Mucosa of descending colon (tissue), 3 donors: ENCODE measurements around the gene LTA4H. TPM values are rescaled to one million over a fixed set of nuclear protein-coding genes. Genes with fewer than 3 reads are reported as not detected.

Source experiments
- ATAC-seq: fragments of 200-7000 bp; cut with Tn5 transposase; one replicate; pipeline ENCODE4 v1.9.1; 2020; ENCODE audit warnings: mild to moderate bottlenecking, moderate library complexity
- DNase-seq, 3 donors: peaks; one replicate each; pipeline ENCODE4 v3.0.0-alpha.2; 2020
- H3K36me3 ChIP-seq: fragments of 200-600 bp; one replicate; pipeline ENCODE4 v1.8.0; 2021; ENCODE audit warnings: low read depth, mild to moderate bottlenecking
- H3K4me1 ChIP-seq: fragments of 200-600 bp; one replicate; pipeline ENCODE4 v1.8.0; 2021; ENCODE audit warnings: low read depth, mild to moderate bottlenecking
- H3K4me3 ChIP-seq: fragments of 200-600 bp; one replicate; pipeline ENCODE4 v1.8.0; 2021; ENCODE audit warnings: mild to moderate bottlenecking
- H3K9me3 ChIP-seq: fragments of 200-600 bp; one replicate; pipeline ENCODE4 v1.8.0; 2021; ENCODE audit warnings: mild to moderate bottlenecking
- CTCF ChIP-seq: fragments of 200-600 bp; IDR thresholded peaks from one replicate; pipeline ENCODE4 v1.8.0; 2022; ENCODE audit warnings: antibody characterized with exemption, mild to moderate bottlenecking
- intact Hi-C, 2 donors: fragments of 100-400 bp; cut with DNase I in 1 of 2; cut with micrococcal nuclease in 1 of 2; formaldehyde crosslinking; loops; one replicate each; pipeline versions ENCODE4 v1.11.0 to v1.11.1; 2022; cut with DNase I, micrococcal nuclease
- total RNA-seq, 3 donors: library from RNA; stranded (reverse); fragmentation: NEBNext Ultra II Directional in 2 of 3; extraction: Animal tissue kit (Norgen Biotek cat#: 25700) in 2 of 3; gene quantifications; one replicate each; pipeline versions ENCODE4 v1.2.1 to v1.2.4, GENCODE V29; 2021 to 2023
- donor health status: DM: no; HTN: no; CAD: no; lungs with moderate emphysema.
- donor health status: DM: no; HTN: no; CAD: no.
- donor health status: DM: no; HTN: yes; CAD: no.

The LTA4H gene
- total RNA-seq, 3 donors from 2014 or later, result 52.8 to 68.2 (median 56.9) TPM

- H3K36me3 ChIP-seq, result no peaks in the 10 kb centered on the region
- H3K9me3 ChIP-seq, result no peaks in the 10 kb centered on the region
- DNase-seq (no peak), ATAC-seq (no peak)
- intact Hi-C loops, result no loop called here
- TF ChIP-seq CTCF, result no peak
- H3K4me1 ChIP-seq, result no peaks in the 10 kb centered on the region
- no peak overlapping the region for H3K4me3 ChIP-seq
Measured at GRCh38 chr12:95960241-95960640, 75.1 kb downstream of the LTA4H start.

GRCh38 chr12:95959107-95959506 lies 76.3 kb downstream of the LTA4H start:
- DNase-seq (no peak), ATAC-seq (no peak)
- no peak for TF ChIP-seq CTCF
- H3K36me3 ChIP-seq, result no peaks in the 10 kb centered on the region
- intact Hi-C loops, result no loop called here
- H3K9me3 ChIP-seq, result no peaks in the 10 kb centered on the region
- H3K4me3 ChIP-seq, result no peak overlapping the region
- H3K4me1 ChIP-seq, result no peaks in the 10 kb centered on the region

- Histone ChIP-seq H3K36me3 (no peaks in the 10 kb centered on the region), H3K4me1 (no peaks in the 10 kb centered on the region), H3K9me3 (no peaks in the 10 kb centered on the region), H3K4me3 (no peak overlapping the region)
- intact Hi-C loops, result no loop called here
- ATAC-seq (no peak), DNase-seq (no peak)
- no peak for TF ChIP-seq CTCF
Measured at GRCh38 chr12:95956557-95957145, 78.7 kb downstream of the LTA4H start.

- no peak for ATAC-seq
- TF ChIP-seq CTCF, result no peak
Measured at GRCh38 chr12:95955549-95956159, 79.7 kb downstream of the LTA4H start.

GRCh38 chr12:95953000-95953399 lies 82.4 kb downstream of the LTA4H start:
- intact Hi-C loops, result no loop called here
- no peaks in the 10 kb centered on the region for H3K36me3 ChIP-seq
- no peak for ATAC-seq

More at GRCh38 chr12:95955549-95956159, 79.7 kb downstream of the LTA4H start:
- H3K9me3 ChIP-seq, result no peaks in the 10 kb centered on the region
- DNase-seq, result no peak
- H3K4me3 ChIP-seq, result no peak overlapping the region
- no peaks in the 10 kb centered on the region for H3K4me1 ChIP-seq
- no peaks in the 10 kb centered on the region for H3K36me3 ChIP-seq
- intact Hi-C loops, result no loop called here

More at GRCh38 chr12:95953000-95953399, 82.4 kb downstream of the LTA4H start:
- no peak overlapping the region for H3K4me3 ChIP-seq
- no peak for DNase-seq
- TF ChIP-seq CTCF, result no peak
- H3K4me1 ChIP-seq, result no peaks in the 10 kb centered on the region
- H3K9me3 ChIP-seq, result no peaks in the 10 kb centered on the region
